ENCODE results near the gene INPP5E. TPM values are rescaled to one million over a fixed set of nuclear protein-coding genes. Genes with fewer than 3 reads are reported as not detected.

Gene INPP5E
- total and polyA plus RNA-seq, 10 of the 15 experiments (the other 5 are each of a cell fraction or from before 2014, with no cell fraction given), result 0.24 to 16.0 (median 5.3) TPM

DNA sequence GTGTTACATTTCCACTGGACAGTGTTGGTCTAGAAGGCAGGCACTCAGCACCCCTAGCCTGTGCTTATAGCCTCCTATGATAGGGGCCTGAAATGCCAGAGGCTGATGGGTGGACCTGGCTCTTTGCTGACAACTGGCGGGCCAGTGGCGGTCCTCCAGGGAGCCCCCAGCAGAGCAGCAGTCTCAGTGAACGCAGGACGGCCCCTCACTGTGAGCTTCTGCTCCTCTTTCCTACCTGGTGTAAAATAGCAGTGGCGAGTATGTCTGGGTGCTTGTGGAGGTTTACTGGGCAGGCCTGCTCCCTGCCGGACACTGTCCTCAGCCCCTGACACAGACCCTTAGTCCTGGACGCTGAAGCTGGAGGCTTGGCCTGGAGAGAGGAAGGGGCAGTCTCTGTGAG lies 46.5 kb upstream of the INPP5E start:
- FAIRE-seq (no peak), ATAC-seq (no peak), DNase-seq (ENCODE audit: low read depth, low spot score) (no peak)
- in situ Hi-C loops (cut with MboI), result no loop called here
- 18% methylated on average over 7 of the region's 7 CpGs for WGBS (ENCODE audit: insufficient coverage, insufficient replicate concordance, low lambda C conversion rate, missing lambda C conversion rate)
- Histone ChIP-seq H3K79me2 (ENCODE audit: control insufficient read depth, insufficient read depth, low read length) (peaks cover 16% of the 10 kb centered on the region), H3K36me3 (ENCODE audit: control insufficient read depth in 2 of 2, insufficient read depth in 2 of 2, low read length in 1 of 2) (no peaks in the 10 kb centered on the region), H3K9ac (ENCODE audit: control insufficient read depth, insufficient read depth, low read length) (no peak overlapping the region), H3K9me3 (replicated peaks; ENCODE audit: control insufficient read depth, insufficient read depth, low read length) (no peaks in the 10 kb centered on the region), H3K27ac (ENCODE audit: control insufficient read depth, insufficient read depth) (no peak overlapping the region), H3K4me2 (ENCODE audit: control insufficient read depth, insufficient read depth) (no peak overlapping the region), H3K27me3 (replicated peaks in 1 of 2; ENCODE audit: control insufficient read depth in 2 of 2, insufficient read depth in 2 of 2, low read length in 1 of 2) (no peaks in the 10 kb centered on the region), H3K4me1 (ENCODE audit: control insufficient read depth, insufficient read depth, low read length) (peaks cover 6% of the 10 kb centered on the region; the same call in 1 of the 2 replicates), H2AFZ (ENCODE audit: control insufficient read depth, low read depth, low read length) (no peak overlapping the region), H3K4me3 (no peak overlapping the region), H4K20me1 (ENCODE audit: control insufficient read depth, insufficient read depth) (no peaks in the 10 kb centered on the region; the same call in 1 of the 2 replicates)
- TF ChIP-seq SMAD5 (IDR thresholded peaks at IDR 0.05; ENCODE audit: low read depth), result no peak
- TF ChIP-seq ATF7 (IDR thresholded peaks at IDR 0.05; ENCODE audit: low read depth), result no peak
- TF ChIP-seq, protein P1, sequence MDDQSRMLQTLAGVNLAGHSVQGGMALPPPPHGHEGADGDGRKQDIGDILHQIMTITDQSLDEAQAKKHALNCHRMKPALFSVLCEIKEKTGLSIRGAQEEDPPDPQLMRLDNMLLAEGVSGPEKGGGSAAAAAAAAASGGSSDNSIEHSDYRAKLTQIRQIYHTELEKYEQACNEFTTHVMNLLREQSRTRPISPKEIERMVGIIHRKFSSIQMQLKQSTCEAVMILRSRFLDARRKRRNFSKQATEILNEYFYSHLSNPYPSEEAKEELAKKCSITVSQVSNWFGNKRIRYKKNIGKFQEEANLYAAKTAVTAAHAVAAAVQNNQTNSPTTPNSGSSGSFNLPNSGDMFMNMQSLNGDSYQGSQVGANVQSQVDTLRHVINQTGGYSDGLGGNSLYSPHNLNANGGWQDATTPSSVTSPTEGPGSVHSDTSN (IDR thresholded peaks at IDR 0.05; ENCODE audit: insufficient replicate concordance, low read depth, low read length), result no peak
- TF ChIP-seq GATAD2B (conservative IDR thresholded peaks at IDR 0.05; ENCODE audit: low read depth), result no peak
- no peak for TF ChIP-seq ZBED1 (IDR thresholded peaks at IDR 0.05; ENCODE audit: borderline replicate concordance)
- ChIA-PET RAD21 (ENCODE audit: unreplicated experiment) (interaction anchor here (0.9 to 7.8 kb wide), 7 partner anchors 55 to 215 kb away, joined by 3 to 126 read pairs (median 3); no protein-coding TSS in a partner anchor), CTCF (interaction anchor here (1.0 to 9.0 kb wide), 13 partner anchors 47 to 243 kb away, joined by 3 to 223 read pairs (median 6); no protein-coding TSS in a partner anchor), POLR2A (interaction anchor here (1.2 kb wide), 1 partner anchor 139 kb away, joined by 3 read pairs; no protein-coding TSS in a partner anchor), SMC1A (ENCODE audit: uncharacterized antibody, unreplicated experiment) (interaction anchor here (1.3 to 7.0 kb wide), 6 partner anchors 54 to 149 kb away, joined by 3 to 60 read pairs (median 4); no protein-coding TSS in a partner anchor)
- intact Hi-C loops (cut with micrococcal nuclease; ENCODE audit: unreplicated experiment), result loop anchor here (5.0 kb wide), 2 partner anchors 61 to 201 kb away; partner anchors contain the start of genes AGPAT2 and NOTCH1
- no TSS peak for BruUV-seq (replicated peaks)

Data from GM12878 (cell line).